ENCODE data around the gene MSL3.

Gene MSL3

DNA sequence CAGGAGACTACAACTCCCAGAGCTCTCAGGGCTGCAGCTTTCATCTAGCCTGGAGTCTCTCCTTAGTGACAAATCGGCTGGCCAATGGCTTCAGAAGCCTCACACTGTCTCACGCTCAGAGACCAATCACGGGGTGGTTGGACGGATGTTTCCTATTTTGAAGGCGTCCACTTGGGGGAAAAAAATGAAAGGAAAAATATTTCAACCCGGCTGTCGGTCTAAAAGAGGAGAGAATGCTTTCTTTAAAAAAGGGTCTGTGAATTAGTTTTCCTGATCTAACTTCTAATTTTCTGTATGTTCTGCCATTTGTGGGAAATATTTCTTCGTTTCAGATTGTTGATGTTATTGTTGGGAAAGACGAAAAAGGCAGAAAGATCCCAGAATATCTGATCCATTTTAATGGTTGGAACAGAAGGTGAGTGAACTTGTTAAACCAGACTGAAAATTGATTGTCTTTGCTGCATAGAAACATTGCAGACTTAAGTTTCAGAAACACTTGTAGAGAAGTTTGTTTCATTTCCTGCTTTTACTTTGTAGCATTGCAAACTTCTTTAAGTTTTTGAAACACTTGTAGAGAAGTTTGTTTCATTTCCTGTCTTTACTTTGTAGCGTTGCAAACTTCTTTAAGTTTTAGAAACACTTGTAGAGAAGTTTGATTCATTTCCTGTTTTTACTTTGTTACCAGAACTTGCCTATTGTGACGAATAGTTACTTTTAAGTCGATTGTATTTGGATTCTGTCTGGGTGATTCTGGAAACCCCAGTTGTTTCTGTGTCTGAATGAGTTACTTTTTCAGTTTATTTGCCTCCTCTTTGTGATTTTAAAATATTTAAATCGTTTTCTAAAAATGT is 1.6 kb downstream of the MSL3 start:
- peak; percentile 69 for DNase-seq

GRCh38 chrX:11760958-11761357 is 2.9 kb downstream of the MSL3 start:
- DNase-seq: no peak

DNA sequence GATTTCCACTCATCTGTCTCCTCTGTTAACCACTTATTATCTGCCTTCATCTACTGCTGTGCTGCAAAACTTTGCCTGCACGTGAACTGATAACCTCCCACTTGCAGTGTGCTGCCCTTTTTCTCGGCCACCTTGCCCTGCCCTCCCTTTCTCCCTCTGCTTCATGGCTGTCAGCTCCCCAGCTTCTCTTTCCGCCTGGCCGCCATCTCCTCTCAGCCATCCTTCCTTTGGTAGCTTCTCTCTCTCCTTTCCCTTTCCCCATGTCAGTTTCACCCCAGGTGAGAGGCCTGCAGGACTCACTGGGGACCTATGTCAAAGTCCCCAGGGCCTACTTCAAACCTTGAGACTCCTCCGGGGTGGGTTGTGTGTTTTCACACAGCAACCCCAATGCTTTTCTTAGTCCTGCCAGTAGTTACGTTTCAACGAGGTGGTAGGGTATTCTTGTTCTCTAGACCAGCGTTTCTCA is 6.6 kb downstream of the MSL3 start:
- DNase-seq: no peak

DNA sequence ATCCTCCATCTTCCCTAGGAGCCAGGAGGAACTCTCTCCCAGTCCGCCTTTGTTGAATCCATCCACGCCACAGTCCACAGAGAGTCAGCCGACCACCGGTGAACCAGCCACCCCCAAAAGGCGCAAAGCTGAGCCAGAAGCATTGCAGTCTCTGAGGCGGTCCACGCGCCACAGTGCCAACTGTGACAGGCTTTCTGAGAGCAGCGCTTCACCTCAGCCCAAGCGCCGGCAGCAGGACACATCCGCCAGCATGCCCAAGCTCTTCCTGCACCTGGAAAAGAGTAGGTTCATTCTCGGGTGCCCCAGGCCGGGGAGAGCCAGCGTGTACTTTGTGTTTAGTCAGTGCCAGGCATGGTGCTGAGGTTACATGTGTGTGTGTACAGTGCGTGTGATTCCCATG is 7.4 kb downstream of the MSL3 start:
- no peak for DNase-seq

- DNase-seq: no peak
These were observed 8.4 kb downstream of the MSL3 start for GRCh38 chrX:11766487-11766886.

DNA sequence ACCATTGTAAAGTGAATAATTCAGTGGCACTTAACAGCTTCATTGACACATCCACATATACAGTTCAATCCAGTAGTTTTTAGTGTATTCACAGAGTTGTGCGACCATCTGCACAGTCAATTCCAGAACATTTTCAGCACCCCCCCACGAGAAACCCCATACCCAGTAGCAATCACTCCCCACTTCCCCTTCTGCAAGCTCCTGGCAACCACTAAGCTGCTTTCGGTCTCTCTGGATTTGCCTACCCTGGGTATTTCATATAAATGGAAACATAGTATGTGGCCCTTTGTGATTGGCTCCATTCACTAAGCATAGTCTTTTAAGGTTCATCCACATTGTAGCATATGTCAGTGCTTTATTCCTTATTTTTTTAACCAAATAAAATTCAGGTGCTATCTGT is 10.0 kb downstream of the MSL3 start:
- DNase-seq: peak; percentile 35

- peak; percentile 46 for DNase-seq
These were observed 12.3 kb downstream of the MSL3 start for GRCh38 chrX:11770320-11770719.

DNA sequence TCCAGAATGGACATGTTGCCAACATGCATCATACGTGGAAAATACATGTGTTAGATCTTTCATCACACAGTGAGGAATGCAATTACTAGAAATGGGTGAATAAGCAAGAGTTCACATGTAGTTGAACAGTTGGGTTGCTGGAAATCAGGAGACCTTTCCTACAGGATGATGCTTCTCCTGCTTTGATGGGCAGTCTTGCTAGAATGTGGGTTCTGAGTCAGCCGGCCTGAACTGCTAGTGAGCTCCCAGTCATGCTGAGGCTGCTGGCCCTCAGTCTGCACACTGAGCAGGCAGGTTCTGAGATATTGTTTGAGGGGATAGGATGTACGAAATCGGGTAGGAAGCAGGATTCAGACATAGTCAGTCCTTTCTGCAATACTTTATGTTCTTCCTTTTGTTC is 20.2 kb downstream of the MSL3 start:
- no peak for DNase-seq

GRCh38 chrX:11781133-11781532 is 23.1 kb downstream of the MSL3 start:
- DNase-seq: no peak

DNA sequence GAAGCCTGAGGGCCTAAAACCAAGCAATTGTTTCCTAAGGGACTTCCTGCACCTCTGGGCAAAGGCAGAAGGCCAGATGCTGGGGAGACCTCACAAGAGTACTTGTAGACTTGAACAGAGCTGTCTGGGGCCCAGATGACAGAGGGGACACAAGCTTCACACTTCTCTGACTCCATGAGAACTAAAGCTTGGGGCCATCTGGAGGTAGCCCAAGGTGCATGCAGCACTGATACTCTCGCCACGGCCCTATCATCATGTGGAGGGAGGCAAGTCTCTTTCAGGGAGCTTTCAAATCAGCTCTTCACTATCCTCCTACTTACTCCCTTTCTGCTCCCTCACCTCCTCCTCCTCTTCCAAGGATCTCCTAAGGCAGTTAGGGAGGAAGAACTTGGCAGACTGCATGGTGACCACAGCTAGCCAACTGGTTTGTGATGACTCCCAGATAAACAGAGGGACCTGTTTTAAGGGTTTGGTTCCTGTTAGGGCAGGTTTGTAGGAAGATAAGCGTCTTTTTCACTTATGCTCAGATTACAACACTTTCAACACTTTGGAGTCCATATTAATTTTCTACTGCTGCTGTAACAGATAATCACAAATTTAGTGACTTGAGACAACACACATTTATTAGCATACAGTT is 23.8 kb downstream of the MSL3 start:
- no peak for DNase-seq

DNA sequence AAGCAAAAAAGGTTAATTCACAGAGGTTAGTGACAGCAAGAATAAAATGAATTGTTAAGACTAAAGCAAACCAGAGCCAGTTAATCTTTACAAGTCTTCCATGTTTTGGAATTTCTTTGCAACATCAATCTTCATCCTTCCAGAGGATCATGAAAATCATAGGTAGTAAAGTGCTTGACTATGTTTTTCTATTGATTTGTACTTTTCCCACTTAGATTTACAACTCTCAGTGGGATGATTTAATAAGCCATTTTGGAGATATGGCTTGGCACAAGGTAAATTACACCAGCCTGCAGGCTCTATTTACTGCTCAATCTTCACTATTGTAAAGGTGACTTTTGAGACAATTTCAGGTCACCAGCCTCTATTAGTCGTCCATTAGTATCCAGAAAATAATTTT is 26.5 kb downstream of the MSL3 start:
- no peak for DNase-seq

DNA sequence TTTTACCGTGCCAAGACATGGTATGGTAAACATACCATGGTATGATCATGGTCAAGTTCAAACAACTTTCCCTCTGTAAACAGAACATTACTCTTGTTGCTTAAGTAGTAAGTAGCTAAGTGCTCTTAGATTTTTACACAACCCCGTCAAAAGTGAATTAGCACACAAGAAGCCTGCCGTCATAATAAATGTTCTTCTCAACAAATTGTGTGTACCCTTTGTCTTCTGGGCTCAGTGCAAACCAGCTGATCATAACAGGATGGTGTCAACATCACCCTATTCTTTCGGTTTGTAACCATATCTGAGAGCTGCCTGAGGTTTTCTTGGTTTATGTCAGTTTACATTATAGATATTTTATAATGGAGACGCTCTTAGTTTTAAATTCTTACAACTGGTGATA is 28.8 kb downstream of the MSL3 start:
- DNase-seq: no peak

- DNase-seq: peak; percentile 70
These were observed 29.5 kb downstream of the MSL3 start for GRCh38 chrX:11787564-11787963.

DNA sequence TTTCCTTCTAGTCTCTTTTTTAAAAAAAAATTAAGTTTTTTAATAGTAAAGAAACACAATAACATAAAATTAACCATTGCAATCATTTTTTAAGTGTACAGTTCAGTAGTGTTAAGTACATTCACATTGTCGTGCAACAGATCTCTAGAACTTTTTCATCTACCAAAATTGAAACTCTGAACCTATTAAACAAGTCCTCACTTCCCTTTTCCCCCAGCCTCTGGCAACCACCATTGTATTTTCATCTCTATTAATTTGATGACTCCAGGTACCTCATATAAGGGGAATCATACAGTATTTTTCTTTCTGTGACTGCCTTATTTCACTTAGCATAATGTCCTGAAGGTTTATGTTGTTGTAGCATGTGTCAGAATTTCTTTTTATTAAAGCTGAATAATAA is 31.8 kb downstream of the MSL3 start:
- DNase-seq: no peak

- no peak for DNase-seq
These were observed 33.1 kb downstream of the MSL3 start for GRCh38 chrX:11791090-11791489.

- DNase-seq: no peak
These were observed 33.5 kb downstream of the MSL3 start for GRCh38 chrX:11791537-11791936.

DNA sequence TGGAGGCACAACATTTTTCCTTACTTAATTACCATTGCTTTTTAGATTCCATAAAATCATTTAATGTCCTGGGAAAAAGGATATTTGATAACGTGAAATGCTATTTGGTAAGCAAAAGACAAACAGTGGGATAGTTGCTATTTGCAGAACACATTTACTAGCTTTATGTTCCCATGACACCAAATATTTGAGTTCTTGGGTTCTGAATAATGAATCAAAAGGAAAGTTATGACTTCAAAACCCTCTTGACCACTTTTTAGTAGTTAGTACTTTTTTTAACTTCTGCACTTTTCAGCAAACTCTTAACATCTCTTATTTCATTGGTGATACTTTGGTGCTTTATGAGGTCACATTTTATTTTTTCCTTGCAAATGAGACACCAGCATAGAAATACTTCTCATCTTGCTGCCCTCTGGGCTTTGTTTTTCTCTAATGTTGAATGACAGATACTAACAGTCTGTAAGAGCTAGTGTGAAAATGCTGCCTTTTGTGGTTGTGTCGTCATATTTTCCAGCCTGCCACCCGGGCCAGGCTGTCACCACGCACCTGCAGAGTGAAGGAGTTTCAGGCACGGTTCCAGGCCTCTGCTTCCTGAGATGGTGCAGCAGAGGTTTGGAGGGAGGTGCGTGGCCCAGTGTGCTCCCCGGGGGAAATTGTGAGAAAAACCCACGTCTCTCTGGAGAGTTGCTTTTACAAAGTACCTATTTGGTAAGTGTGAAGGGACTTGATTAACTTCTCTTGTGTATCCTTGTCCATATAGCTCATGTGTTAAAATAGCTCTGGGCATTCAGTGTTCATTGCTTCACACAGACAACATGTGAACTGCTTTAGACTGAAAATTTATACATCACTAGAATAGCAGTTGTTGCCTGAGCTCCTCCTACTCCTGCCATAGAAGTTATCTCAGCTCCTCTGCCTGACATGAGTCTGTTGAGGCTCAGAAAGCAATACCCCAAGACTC is 34.7 kb downstream of the MSL3 start:
- peak; percentile 75 for DNase-seq

GRCh38 chrX:11793734-11794133 is 35.7 kb downstream of the MSL3 start:
- DNase-seq: no peak

GRCh38 chrX:11813341-11813740 is 55.3 kb downstream of the MSL3 start:
- no peak for DNase-seq

Data from stimulated activated CD4-positive, alpha-beta T cell treated with anti-CD3 and anti-CD28 coated beads, Interleukin-1b, Interleukin-23, amount 100 ng/mL, for 48 hours (primary cell).